ENCODE data around the gene ZFAND6. TPM values are rescaled to one million over a fixed set of nuclear protein-coding genes. Genes with fewer than 3 reads are reported as not detected.
"Not testable (repeated sequence)": the region's sequence is repeated elsewhere in the genome, so short reads cannot be mapped to it uniquely, and the experiment has no call there.

ZFAND6 gene
- total RNA-seq, 1 donor from 2014 or later = 207 TPM

DNA sequence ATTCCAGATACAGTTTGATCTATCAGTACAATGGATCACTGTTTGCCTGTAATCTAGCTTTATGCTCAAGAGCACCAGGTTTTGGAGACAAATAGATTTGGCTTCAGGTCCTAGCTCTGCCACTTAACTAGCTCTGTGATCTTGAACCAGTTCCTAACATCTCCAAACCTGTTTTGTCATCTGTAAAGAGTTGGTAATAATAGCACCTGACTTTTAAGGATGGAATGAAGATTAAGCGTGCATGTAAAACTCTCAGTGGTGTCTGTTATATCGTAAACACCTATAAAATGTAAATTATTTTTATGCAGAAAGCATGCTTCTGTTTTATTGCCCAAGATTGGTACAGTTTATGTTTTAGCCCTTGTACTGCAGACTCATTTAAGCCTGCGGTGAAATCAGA lies 36.5 kb downstream of the ZFAND6 start:
- no peak for DNase-seq (ENCODE audit: low read depth in 2 of 2)

DNA sequence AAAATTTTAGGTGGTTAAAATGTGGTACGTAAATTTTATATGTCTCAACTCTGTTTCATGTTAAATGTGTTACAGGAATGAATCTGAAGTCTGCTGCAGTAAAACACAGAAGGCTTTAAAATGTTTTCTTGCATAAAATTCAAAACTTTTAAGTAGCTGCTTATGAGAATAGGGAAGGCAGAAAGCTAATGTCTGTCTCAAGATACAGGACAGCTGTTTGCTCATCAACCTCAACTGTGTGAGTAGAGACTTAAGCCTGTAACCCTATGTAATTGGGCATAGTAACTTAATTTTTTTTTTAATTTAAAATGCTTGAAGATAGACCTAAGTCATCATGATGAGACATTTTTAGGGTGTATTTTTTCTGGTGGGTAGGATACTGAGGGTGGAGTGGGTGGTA lies 38.9 kb downstream of the ZFAND6 start:
- no peak for DNase-seq (ENCODE audit: low read depth in 2 of 2)

DNA sequence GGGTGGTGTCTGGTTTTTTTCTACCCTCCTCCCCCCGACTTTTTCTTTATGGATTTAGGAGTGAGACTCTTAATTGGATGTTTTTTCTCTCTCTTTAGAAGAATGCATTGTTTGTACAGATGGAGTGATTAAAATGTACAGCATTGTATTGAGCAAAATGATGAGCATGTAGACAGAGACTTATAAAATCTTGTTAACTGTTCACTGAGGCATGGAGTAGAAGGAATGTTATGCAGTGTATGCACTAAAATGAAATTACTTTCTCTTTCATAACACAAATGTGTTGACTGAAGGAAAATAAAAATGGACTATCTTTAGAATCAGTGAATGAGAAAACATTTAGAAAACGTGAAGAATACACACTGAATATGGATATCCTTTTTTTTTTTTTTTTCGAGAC lies 39.8 kb downstream of the ZFAND6 start:
- DNase-seq (ENCODE audit: low read depth in 2 of 2) = no peak

DNA sequence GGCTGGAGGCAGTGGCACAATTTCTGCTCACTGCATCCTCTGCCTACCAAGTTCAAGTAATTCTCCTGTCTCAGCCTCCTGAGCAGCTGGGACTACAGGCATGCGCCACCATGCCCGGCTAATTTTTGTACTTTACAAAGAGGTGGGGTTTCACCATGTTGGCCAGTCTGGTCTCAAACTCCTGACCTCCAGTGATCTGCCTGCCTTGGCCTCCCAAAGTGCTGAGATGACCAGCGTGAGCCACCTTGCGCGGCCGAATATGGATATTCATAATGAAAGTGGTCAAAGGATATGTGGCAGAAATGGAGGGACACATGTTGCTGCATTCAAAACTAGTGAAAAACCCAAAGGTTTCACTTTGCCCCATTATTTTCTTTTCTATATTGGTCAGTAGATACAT lies 40.2 kb downstream of the ZFAND6 start:
- DNase-seq (ENCODE audit: low read depth in 2 of 2) = not testable (repeated sequence)

DNA sequence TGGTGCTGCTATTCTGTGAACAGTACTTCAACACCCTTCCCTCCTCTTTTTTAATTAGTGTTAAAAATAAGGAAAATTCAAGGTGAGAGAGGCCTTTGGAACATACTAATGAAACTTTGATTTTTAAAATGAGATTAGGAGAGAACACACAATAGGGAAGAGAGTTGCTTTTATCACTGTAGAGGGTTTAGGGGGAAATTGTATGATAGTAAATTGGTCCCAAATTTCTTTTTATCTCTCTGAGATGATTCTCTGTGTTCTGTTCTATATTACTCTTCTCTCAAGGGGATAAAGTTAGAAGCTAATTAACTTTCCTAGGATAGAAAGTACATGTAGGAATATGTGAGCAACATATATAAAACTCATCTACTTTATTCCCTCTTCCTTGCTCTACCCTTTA lies 40.8 kb downstream of the ZFAND6 start:
- DNase-seq (ENCODE audit: low read depth in 2 of 2) = no peak

DNA sequence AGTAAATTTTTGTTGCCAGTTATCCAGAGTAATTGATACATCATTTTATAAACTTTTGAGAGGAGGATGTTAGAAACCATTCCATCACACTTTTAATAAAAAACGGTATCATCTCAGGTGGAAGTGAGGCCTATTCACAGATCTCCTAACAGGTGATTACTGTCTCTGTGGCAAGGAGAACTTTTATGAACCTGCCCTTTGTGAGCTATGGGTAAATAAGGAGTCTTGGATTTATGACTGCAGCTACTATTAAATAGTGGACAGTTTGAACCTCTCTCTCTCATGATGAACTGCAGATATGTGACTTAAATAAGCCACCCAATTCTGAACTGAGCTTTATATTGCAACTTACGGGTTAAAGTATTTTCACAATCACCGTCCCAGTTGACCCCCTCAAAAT lies 45.7 kb downstream of the ZFAND6 start:
- DNase-seq (ENCODE audit: low read depth in 2 of 2) = no peak

DNA sequence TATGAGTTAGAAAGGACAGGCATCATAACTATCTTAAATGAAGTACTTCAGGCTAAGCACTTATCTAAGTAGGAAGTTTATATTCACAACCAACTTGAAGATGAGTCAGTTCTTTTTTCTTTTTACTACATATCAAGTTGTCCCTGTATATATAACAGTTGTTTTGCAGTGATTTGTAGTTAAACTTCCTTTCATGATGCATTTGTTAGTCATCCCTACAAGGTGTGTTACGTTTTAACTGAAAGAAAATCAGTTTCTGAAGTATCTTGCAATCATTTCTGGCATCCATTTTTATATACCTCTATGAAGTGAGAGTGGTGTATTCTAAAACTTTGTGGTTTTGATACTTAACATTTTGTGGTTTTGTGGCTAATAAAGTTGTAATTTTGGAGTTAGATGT lies 46.1 kb downstream of the ZFAND6 start:
- peak in 1 of 2 donors; percentile 31 for DNase-seq (ENCODE audit: low read depth in 2 of 2)

DNA sequence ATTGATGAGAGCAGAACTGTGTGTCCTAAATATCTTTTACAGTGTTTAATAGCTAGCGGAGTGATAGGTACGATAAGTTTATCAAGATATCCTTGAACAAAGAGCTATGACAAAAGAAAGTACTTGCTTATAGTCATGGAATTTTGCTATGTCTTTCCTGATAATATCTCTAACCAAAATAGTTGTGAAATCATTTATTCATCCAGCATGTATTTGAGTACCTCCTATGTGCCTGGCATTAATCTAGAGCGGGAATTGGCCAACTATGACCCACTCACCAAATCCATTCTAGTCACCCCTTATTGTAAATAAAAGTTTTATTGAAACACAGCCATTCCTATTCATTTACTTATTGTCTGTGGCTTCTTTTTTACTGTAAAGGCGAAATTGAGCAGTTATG lies 46.6 kb downstream of the ZFAND6 start:
- DNase-seq (ENCODE audit: low read depth in 2 of 2) = no peak

DNA sequence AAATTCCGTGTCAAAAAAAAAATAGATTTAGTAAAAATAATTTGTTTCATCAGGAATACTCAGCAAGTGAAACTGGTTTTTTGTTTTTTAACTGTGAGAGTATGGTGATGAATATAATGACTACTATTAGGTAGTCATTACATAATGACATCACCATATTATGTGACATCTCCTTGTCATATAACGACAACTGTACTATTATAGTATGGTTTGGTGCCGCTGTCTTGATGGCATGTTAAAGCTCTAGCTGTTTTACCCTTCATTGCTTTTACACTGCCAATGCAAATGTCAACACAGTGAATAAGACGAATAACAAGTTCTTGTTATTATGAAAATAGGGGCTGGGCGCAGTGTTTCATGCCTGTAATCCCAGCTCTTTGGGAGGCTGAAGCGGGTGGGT lies 47.7 kb downstream of the ZFAND6 start:
- DNase-seq (ENCODE audit: low read depth in 2 of 2) = no peak

DNA sequence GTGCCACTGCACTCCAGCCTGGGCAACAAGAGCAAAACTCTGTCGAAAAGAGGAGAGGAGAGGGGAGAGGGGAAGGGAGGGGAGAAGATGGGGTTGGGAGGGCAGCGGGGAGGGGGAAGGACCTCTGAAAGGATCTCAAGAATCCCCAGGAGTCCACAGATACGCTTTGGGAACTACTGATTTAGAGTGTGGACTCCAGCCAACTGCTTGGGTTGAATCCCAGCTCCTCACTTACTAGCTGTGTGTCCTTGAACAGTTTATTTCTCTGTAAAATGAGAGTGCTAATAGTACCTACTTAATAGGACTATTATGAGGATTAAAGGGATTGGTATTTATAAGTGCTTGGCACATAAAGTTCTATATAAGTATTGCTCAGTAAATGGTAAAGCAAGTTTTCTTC lies 48.3 kb downstream of the ZFAND6 start:
- no peak for DNase-seq (ENCODE audit: low read depth in 2 of 2)

DNA sequence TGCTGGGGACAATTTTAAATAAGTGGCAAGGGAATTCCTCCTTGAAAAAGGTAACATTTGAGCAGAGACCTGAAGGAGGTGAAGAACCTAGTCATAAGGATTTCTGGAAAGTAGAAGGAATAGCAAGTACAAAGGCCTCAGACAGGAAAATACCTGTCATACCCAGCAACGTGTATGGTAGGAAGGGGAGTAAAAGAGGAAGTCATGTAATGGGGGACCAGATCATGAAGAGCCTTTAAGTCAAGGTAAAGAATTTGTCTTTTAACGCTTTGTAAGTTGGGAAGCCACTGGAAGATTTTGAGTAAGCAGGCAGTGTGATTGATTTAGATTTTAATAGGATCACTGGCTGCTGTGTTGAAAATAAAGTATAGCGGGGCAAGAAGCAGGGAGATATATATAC lies 49.9 kb downstream of the ZFAND6 start:
- DNase-seq (ENCODE audit: low read depth in 2 of 2) = no peak

DNA sequence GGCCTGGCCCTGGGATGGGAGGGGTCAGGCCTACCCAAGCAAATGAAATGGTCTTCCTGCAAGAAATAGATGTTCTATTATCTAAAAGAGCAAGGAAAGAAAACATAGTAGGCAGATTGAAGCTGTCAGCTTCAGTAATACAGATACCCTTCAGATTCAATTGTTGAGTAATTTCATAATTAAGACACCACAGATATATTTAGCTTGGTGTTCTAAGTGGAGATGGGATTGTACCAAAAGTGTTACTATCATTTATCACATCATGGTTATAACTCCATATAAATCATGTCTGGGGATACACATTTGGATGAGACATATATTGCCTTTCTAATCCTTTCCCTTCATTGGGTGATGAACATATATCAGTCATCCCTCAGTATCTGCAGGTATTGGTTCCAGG lies 51.4 kb downstream of the ZFAND6 start:
- DNase-seq (ENCODE audit: low read depth in 2 of 2) = no peak

DNA sequence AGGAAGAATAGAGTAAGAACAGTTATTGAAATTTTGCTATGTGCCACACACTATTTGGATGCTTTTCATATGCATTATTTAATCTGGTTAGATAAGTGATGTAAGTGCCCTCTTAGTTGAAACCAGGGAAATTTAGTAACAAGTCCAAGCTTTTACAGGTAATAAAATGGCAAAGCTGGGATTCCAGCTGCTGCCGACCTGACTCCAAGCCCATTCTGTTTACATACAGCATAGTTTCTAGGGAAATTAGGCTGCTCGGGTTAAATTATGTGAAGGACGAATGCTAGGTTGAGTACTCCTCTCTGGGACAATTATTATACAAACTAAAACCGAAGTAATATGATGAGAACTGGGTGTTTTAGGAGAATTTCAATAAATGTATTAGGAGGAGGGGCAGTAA lies 54.6 kb downstream of the ZFAND6 start:
- DNase-seq (ENCODE audit: low read depth in 2 of 2) = no peak

DNA sequence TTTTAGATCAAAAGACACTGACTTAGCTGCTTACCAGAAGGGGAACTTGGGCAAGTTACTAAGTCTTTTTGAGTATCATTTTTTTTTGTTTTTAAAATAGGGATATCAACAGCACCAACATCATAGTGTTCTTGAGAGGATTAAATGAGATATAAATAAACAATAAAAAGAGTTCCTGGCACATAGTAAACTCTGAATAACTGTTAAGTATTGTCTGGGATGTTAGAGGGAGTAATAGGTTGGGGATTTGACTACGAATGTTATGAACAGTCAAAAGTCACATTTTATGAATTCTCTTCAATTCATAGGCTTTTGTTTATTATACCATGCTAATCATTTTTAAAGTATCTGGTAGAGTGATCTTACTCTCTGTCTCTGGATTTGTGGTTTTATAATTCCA lies 55.5 kb downstream of the ZFAND6 start:
- no peak for DNase-seq (ENCODE audit: low read depth in 2 of 2)

DNA sequence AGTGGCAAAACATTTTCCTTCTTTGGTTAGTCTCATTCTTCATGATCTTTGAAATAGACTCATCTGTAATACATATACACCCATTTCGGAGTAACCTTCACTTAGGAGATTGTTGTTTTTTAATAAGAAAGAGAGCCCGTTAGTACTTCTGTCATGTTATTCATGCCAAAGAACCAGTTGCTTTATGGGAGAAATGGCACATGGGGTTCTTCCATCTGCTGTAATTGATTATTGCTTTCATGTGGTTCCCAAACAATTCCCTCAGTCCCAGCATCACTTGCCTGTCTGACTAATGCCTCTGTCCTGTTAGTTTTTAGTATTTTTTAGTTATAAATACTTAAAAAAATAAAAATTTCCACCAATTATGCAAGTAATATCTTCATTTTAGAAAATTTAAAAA lies 59.5 kb downstream of the ZFAND6 start:
- no peak for DNase-seq (ENCODE audit: low read depth in 2 of 2)

DNA sequence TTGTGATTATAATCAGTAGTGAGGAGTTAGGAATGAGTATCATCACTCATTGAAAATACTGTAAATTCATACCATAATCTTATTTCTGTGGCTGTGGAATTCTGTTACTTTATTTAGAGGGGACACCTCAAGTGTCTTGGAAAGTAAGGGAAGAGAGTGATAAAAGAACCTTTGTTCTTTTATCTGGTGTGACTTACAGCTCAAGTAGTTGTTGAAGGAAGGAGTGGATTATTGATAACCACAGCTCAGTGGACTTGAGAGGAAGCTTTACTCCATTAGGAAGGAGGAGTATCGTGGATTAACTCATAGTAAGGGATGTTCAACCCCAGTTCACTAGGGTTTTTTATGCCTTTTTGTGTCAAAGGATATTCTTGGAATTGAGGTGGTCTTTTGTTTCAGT lies 61.2 kb downstream of the ZFAND6 start:
- DNase-seq (ENCODE audit: low read depth in 2 of 2) = no peak

DNA sequence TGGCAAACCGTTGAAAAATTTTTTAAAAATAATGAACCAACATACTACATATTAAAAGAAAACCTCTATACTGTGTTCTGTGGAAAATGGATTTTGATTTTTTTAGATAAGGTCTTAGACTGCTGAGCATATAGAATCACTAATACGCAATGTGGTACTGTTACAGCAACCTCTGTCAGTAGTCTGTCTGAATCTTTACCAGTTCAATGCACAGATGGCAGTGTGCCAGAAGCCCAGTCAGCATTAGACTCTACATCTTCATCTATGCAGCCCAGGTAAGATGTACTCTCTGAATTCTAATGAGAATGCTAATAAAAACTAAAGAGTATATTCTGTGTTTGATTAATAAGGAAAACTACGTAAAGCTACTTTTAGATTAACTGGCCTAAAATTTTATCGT lies 62.1 kb downstream of the ZFAND6 start:
- no peak for DNase-seq (ENCODE audit: low read depth in 2 of 2)

DNA sequence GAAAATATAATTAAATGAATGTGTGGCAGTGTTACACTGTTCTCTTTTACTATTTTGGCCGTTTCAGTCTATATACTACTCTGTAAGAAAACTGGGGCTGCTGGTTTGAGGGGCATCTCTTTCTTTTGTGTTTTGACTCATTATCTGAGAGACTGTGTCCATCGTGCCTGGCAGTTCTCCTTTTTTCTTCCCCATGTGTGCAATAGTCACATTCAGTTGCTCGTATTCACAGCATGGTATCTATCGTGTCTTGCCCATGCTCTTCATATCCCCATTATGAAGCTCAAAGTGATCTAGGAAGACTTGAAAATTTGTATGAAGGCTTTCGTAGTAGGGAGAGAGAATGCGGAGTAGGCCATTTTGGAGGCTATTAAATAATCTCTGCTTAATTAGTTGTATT lies 63.6 kb downstream of the ZFAND6 start:
- no peak for DNase-seq (ENCODE audit: low read depth in 2 of 2)

DNA sequence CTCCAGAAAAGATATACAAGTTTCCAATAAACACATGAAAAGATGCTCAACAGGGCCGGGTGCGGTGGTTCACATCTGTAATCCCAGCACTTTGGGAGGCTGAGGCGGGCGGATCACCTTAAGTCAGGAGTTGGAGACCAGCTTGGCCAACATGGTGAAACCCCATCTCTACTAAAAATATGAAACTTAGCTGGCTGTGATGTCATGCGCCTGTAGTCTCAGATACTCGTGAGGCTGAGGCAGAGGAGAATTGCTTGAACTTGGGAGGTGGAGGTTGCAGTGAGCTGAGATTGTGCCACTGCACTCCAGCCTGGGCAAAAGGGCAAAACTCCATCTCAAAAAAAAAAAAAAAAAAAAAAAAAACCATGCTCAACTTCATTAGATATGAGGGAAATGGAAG lies 67.8 kb downstream of the ZFAND6 start:
- DNase-seq (ENCODE audit: low read depth in 2 of 2) = not testable (repeated sequence)

DNA sequence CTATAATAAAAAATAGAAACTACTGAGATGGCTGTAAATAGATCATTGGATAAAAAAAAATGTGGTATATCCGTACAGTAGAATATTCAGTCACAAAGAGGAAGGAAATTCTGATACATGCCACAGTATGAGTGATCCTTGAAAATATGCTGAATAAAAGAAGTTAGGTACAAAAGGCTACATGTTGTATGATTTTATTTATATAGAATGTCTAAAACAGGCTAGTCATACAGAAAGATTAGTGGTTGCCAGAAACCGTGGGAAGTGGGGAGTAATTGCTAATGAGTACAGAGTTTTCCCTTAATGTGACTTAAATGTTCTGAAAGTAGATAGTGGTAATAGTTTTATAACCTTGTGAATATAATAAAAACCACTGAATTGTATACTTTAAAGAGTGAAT lies 68.4 kb downstream of the ZFAND6 start:
- DNase-seq (ENCODE audit: low read depth in 2 of 2) = peak in 1 of 2 donors; percentile 32

DNA sequence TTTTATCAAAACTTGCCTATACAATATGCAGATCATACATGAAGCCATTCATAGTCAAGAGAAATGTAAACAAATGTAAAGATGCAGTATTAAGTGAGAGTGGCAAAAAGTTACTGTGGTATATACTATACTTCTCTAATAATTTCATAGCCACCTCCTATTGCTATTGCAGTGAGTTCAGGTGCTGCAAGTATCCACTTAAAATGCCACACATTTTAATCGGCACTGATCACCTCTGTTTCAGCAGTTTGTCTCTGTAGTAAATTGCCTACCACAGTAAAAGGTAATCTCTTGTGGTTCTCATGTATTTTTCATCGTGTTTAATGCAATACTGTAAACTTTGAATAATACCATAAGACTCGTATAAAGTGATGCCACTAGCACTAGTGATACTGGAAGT lies 72.9 kb downstream of the ZFAND6 start:
- DNase-seq (ENCODE audit: low read depth in 2 of 2) = no peak

DNA sequence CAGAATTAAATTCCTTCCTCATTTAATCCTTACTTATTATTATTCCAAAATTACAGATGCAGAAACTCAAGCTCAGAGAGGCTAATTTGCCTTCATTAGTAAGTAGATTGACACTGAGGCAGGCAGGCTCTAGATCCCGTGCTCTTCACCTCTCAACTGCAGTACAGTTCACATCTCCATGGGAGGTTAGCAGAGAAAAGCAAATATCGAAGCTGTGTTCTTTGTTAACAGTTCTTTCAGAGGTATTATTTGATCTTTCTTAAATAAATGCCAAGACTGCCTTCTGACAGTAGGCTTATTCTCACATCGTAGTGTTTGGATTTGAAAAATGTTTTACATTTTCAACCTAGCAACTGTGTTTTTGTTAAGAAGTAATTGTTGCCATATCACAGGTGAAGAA lies 77.4 kb downstream of the ZFAND6 start:
- DNase-seq (ENCODE audit: low read depth in 2 of 2) = no peak

DNA sequence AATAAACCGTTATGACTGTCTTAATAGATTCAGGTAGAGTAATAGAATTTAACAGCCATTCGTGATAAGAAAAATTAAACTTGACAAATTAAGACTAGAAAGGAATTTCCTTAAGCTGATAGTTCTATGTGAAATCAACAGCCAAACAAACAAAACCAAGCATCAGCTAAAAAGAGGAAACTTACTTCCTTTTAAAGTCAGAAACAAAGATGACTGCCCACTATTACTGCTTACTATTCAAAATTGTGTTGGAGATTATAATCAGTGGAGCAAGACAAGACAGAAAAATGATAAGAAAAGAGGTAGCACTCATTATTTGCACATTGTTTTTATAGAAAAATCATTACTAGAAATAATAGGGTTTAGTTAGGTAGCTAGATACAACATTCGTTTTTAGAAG lies 79.5 kb downstream of the ZFAND6 start:
- DNase-seq (ENCODE audit: low read depth in 2 of 2) = no peak

DNA sequence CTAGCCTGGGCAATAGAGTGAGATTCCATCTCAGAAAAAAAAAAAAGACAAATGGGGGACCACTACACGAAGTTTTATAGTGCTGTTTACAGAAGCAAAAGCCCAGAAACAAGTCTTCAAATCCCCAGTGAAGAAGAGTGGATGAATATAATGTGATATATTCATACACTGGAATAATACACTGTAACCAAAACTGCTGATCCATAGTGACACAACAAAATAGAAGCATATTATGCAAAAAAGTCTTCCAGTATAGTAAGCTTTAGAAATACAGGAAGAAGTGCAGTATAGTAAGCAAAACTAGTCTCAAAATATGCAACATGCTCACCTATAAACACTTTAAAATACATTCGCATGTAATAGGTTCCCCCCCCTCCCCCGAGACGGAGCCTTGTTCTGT lies 81.4 kb downstream of the ZFAND6 start:
- DNase-seq (ENCODE audit: low read depth in 2 of 2) = no peak
